DMS 273 (cell line): ENCODE measurements around the gene CRYZ.

ENCODE experiments used
- DNase-seq: peaks from one replicate; lab custom pipeline; 2025; ENCODE audit not compliant: unreplicated experiment; lab: John Stamatoyannopoulos, UW

Gene CRYZ

DNA sequence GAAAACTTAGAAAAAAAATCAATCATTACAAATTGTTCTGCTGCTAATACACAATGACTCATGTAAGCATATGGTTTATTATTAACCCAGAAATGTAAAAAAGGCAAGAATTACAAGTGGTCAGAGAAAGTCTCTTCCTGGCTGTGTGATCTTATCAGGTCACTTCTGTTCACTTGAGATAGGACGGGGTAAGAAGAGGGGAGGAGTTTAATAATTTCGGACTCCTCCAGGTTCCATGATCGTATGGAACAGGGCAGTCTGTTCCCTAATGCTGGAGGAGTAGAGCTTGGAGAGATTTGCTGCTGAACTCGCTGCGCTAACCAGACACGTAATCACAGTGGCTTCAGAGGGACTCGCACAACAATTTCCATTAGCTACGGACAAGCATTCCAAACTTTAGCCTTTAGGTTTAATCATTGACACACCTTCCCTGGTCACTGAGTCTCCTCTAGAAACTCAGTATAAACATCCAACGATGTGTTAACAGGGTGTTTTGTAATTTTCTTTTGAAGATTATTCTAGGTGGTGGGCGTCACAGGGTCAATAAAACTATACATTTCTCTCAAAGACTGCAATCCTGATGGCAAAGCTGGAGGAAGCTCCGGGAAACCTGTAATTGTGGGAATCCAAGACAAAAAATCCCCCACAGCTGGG lies 1.3 kb downstream of the CRYZ start:
- DNase-seq, result no peak

DNA sequence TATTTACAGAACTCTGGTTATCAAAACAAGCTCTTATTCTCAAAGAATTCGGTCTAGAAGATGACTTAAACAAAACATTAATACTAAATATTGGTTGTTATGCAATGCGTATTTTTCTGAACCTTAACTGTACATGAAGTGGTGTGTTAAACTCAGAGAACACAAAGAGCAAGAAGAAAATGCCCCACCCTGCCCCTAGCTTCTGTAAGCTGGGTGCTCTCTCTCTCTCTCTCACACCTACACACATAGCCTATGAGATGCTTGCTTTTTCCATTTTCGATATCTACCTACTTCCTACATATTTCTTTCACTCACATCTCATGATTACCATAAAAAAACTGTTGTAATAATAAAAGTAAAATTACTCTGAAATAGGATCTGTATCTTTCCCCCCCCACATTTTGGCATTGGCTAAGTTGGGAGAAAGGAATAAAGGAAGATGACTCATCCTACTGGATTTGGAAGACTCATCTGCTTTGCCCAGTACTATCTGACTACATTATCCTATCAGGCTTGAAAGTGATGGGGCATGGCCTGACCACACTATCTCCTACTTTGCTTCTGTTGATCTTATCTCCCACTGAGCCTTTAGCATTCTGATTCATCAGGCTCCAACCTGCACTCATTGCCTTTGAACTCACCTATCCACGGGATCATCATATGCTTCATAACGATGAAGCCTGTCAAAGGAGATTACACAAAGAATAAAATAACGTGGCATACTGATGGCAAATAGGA lies 2.9 kb downstream of the CRYZ start:
- DNase-seq, result no peak

DNA sequence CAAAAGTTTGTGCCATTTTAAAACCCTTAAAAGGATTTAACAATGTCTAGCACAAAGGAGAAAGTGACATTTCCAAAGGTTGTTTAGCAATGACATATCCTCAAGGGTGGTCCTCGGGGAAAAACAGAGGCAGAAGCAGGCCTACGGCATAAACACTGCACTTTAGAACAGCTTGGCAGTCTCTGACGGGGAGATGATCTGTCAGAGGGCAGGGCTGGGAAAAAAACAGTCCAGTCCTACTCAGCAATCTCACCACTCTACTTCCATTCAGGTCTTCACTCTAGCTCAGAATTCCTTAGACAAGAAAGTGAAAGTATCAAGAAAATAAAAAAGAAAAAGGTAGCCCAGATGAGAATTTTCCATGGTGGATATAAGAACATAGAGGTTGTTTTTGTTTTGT lies 4.1 kb downstream of the CRYZ start:
- DNase-seq, result no peak

DNA sequence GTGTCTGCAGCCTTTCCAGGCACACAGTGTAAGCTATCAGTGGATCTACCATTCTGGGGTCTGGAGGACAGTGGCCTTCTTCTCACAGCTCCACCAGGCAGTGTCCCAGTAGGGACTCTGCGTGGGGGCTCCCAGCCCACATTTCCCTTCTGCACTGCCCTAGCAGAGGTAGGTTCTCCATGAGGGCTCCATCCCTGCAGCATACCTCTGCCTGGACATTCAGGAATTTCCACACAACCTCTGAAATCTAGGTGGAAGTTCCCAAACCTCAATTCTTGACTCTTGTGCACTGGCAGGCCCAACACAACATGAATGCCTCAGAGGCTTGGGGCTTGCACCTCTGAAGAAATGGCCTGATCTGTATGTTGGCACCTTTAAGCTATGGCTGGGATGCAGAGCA lies 6.8 kb downstream of the CRYZ start:
- no peak for DNase-seq

DNA sequence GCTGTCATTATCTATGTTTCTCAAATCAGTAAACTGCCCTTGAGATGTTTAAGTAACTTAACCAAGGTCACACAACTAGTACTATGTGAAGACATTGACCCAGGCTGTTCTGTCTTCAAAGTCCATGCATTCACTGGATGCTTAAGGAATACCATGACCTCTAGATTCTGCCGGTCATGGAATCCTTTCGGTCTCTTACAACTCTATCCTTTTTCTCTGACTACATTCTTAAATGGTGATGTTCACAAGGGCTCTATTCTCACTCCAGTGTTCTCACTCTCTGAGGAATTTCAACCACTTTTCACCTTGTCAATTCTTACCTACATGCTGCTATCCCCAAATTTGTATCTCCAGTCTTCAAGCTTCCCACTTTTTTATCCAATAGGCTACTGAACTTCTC lies 15.2 kb downstream of the CRYZ start:
- DNase-seq, result no peak

DNA sequence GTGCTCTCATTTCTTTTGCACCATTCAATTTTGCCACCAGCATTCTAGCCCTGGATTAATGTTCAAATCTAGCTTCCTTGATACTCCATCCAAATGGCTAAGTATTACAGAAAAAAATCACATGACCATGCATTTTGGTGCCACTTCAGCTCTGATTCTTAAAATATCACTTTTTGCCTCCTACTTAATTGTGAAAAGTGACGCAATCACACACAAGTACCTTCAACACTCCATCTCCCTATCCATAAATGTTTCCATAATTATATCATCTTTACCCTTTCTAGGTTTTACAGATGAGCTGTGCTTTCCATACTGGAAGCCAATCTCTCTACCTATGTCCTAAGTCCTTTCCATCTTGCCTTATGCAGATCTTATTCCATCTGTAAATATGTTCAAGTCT lies 16.0 kb downstream of the CRYZ start:
- no peak for DNase-seq

DNA sequence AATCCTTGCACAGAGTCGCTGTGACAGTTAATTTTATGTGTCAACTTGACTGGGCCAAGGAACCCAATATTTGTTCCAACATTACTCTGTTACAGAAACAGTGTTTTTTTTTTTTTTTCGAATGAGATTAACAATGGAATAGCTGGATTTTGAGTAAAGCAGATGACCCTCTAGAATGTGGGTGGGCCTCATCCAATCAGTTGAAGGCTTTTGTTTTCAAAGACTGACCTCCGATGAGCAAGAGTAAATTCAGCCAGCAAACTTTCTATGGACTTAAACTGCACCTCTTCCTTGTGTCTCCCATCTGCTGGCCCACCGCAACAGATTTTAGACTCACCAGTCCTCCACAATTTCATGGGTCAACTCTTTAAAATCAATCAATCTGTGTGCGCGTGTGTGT lies 17.0 kb downstream of the CRYZ start:
- no peak for DNase-seq

DNA sequence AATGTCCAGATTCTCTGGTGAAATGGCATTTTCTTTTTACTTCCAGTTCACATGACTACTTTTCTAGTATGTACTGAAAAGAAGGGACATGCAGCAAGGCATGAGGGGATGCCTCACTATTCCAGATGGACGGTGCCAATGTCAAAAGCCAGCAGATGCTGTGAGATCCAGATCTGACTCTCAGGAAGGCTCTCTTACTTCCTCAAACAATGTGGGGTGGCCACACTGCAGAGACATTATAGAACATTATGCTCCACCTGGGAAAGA lies 17.7 kb downstream of the CRYZ start:
- no peak for DNase-seq

DNA sequence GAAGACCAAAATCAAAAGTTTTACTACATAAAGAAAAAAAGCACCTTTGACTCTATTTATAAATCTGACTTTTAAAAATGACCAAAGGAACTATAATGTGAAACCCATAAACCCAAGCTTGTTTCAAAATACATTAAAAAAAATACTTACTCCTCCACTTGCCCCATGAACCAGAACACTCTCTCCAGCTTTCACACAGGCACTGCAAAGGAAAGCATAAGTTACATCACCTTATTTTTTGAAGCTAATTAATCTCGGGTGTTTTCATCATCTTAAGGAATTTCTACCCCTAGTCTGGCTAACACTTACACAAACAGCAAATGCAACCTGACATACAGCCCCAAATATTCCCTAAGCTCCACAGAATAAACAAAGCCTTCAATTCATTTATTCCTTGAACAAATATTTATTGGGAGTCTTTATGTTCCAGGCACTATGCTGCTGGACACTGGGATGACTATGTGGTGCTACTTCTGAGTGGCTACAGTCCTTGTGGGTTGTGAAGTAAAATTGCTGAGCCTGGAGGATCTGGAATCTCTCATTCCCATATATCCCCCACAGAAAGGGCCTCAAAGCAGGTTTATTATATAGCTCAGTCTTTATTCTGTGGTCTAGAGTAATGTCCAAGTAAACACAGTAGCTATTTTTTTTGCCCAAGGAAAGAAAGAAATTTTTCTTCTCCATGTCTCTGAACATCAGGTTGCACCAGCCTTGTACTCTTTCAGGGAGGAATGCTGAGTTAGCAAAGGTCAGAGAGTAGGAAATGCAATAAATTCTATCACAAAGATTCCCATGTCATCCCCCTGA lies 18.2 kb downstream of the CRYZ start:
- no peak for DNase-seq

DNA sequence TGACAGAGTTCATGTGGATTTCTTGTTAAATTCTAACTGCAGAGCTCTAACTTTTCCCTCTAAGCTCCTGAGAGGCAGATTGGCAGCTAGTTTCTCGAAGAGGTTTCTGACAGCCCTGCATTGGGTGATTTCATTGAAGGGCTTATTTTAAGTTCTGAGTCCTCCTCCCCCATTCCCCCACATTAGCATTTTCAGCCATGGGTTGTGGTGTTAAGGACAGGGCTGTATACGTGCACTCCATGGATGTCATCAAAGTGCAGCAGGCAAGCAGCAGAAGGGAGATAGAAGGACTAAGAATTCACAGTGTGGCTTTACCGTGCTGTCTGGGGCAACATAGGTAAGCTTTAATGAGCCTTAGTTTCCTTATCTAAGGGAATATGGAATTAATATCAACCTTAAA lies 19.0 kb downstream of the CRYZ start:
- no peak for DNase-seq

DNA sequence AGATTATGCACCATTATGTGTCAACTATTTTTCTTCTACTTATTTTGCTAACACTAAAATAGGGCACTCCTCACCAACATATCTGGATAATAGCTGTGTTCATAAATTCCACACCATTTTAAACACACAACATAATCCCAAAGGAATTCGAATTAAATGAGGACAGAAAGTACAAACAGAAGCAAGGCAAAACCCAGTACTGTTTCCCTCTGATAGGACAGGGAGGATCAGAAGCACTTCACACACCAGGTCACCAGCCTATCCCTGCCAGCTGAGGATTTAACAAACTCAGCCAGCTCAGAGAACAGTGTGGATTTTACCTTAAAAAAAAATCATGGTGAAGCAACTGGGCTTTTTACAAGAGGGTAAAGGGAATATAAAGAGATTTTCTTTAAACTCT lies 20.0 kb downstream of the CRYZ start:
- no peak for DNase-seq

DNA sequence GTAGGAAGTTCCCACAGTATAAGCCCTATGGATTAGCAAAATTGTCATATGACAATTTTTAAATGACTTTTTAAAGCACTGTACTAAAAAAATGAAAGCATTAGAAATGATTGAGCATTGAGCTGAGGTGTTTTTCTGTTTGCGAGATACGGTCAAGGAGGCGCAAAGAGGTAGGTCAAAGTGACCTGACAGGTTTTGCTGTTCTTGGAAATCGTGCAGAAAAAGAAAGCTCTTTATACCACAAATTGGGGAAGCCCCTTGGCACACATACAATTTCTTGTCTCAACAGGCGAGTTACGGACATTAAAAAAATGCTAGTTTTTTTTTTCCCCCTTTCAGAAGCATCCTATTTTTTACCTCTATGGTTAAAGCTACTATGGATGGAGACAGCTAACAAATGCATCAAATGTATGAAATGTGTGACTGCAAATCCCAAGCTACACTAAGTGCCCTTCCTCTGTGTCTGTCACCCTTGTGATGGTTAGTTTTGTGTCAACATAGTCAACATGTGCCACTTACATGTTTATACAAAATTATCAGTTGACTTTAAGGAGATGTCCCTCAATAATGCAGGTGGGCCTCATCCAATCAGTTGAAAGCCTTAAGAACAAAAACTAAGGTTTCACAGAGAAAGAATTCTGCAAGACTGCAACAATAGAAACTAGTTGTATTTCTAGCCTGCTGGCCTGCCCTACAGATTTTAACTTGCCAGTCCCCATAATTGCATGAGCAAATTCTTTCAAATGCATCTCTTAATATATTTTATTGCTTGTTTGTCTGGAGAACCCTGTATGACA lies 29.3 kb downstream of the CRYZ start:
- DNase-seq, result no peak

DNA sequence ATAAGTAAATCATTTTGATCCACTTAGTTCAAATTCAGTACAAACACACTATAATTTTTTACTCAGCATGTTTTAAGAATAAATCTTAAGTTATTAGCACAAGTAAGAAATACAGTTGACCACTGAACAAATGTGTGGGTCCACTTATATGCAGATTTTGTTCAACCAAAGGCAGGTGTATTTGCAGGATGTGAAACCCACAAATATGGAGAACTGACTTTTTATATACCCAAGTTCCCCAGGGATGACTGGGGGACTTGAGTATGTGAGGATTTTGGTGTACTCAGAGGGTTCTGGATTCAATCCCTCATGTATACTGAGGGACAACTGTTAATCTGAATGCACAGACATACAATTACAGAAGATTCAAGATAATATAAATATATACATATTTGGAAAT lies 33.5 kb downstream of the CRYZ start:
- DNase-seq, result no peak

DNA sequence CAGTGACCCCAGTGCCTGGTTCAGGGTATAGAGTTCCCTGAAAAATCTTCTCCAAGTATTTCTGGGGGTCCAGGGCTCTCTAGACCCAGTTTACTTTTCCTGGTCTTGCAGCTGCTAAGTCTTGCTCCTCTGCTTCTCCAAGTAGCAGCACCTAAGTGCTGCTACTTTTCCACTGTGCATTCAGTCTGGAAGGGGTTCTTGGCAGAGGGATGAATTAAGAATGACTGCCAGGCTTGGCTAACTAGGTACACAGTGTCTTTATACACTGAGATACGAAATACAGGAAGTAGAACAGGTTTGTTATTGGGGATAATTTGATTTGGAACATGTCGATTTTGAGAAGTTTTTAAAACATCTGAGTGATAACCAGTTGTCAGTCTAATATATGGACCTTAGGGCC lies 35.0 kb downstream of the CRYZ start:
- DNase-seq, result no peak

DNA sequence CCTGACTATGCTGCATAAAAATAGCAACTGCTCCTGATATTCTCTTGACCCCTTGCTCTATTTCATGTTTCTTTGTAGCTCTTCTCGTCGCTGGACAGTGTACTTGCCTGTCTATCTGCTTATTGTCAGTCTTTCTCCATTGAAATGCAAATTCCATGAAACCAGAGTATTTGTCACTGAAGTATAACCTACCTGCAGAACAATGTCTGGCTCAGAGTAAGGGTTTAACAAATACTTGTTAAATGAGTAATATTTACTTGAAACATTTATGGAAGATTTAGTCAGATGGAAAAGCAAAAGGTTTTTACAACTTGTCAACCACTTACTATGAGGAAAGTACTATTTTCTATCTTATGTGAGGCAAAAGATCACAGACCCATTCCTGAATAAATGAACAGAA lies 39.4 kb downstream of the CRYZ start:
- DNase-seq, result no peak

DNA sequence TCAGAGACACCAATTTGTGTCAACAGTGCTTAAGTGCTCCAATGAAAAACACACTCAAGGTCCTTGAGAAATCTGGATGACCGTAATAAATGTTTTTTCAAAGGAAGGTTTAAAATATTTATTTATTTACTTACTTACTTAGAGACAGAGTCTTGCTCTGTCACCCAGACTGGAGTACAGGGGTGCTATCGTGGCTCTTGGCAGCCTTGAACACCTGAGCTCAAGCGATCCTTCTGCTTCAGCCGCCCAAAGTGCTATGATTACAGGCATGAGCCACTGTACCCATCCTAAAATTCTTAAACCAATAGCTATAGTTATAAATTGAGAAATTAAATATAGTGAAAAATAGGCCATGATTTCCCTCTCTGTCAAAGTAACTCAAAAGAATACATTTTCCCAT lies 41.9 kb downstream of the CRYZ start:
- DNase-seq, result no peak

DNA sequence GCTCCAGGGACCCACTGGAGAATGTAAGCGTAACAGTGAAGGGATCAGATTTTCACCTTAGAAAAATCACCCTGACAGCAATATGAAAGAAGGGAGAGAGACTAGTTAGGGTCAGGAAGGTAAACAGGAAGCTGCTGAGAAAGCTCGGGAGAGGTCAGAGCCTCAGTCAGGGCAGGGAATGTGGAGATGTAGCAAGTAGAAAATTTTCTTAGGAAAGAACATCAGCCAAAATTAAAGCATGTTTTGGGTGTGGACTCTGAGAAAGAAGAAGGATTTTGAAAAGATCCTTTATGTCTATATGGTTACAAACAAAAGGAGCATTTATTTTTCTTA lies 42.5 kb downstream of the CRYZ start:
- no peak for DNase-seq

DNA sequence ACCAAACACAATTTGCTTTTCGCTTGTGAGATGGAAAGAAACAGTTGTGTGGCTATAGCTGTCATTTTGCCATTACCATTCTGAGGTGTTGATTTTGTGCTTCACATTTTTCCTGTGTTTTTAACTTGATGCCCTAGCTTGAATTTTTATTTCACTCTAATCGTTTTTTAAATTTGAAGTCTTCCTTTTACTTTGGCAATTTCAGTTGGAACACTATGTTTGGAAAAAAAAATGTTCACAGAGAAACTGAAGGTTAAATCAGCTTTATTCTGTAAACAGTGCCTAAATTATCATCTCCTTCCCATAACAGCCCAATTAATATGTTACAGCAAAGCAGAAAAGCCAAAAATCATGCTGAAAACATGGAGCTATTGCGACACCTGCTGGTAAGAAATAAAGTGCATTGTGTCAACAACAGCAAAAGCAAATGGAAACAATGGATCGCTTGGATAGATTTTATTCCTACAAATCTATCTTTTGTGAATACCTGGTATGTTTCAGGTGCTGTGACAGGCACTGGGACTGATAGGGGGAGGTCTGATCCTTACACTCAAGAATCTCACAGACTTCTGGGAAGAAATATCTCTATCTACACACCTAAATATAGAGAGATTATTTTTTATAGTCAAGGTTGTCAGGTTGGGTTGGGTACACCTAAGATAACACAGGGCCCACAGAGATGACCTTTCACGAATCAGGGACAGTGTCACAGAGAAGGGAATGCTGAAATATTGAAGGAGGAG lies 43.1 kb downstream of the CRYZ start:
- peak; percentile 86 for DNase-seq

DNA sequence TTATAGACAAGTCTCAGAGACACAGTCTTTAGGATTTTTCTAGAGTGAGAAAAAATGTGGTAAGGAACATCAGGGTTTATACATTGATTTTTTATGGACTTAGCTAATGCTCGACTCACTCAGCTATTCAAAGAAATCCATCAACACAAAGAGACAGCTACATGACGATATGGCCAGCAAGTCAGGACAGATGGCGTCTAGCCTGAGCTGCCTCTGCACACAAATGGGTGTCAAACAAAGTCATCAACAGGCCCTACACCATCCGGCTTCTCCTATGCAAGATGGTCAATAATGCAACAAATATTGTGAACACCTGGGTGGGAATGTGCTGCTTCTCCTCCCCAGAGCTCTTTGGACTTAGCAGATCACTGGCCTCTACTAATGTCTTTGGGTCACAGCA lies 45.9 kb downstream of the CRYZ start:
- DNase-seq, result peak; percentile 64

DNA sequence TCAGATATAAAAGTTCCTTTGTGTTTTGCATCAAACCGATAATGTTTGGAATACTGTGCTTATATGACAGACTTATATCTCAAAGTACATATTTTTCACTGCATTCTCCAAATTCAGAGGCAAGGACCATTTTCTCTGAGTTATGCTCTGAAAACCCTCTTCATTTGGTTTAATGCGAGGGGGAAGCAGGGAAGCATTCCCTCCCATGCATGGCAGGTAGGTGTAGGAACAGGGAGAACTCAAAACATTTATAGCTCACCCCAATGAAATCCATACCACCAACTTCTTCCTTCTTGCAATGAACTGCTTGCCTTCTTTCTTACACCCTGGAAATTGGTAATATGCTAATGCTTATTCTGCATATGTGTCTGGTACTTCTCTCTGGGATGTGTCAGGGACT lies 48.5 kb downstream of the CRYZ start:
- no peak for DNase-seq

DNA sequence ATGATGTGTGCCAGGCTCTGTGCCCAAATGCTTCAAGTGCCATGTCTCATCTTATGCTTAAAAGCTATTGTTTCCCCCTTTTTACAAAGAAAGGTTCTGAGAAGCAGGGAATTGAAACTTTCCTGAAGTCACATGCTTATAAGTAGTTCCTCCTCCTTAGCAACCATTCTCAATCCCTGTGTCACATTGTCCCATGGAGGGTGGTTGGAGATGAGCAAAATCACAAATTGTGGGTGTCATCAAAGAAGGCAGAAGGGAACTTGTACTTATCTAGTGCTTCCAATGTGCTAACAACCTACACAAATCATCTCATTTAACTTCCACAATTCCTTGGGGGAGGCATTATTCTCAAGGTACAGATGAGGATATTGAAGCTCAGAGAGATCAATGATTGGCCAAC lies 49.2 kb downstream of the CRYZ start:
- DNase-seq, result no peak
